HG03066 (cell line): Measurements from ENCODE around the gene LINC00237.

Experiments used
- ATAC-seq: cut with Tn5 transposase; IDR thresholded peaks from one replicate; pipeline ENCODE4 v1.9.1; 2021; ENCODE audit warnings: low read depth; ENCODE audit not compliant: unreplicated experiment

The LINC00237 gene

GRCh38 chr20:21100578-21101452 is 5.3 kb downstream of the LINC00237 start:
- no peak for ATAC-seq

- ATAC-seq, result peak; percentile 45
Measured at GRCh38 chr20:21099751-21100577, 6.2 kb downstream of the LINC00237 start.

GRCh38 chr20:21096321-21097043 is 9.7 kb downstream of the LINC00237 start:
- no peak for ATAC-seq

GRCh38 chr20:21092806-21093205 is 13.4 kb downstream of the LINC00237 start:
- no peak for ATAC-seq

GRCh38 chr20:21090721-21091120 is 15.4 kb downstream of the LINC00237 start:
- no peak for ATAC-seq

GRCh38 chr20:21090111-21090618 is 16.0 kb downstream of the LINC00237 start:
- ATAC-seq, result no peak

GRCh38 chr20:21089391-21089790 is 16.8 kb downstream of the LINC00237 start:
- ATAC-seq, result no peak

GRCh38 chr20:21087862-21088540 is 18.2 kb downstream of the LINC00237 start:
- no peak for ATAC-seq

GRCh38 chr20:21083825-21084325 is 22.3 kb downstream of the LINC00237 start:
- ATAC-seq, result no peak

- no peak for ATAC-seq
Measured at GRCh38 chr20:21082584-21082983, 23.6 kb downstream of the LINC00237 start.

GRCh38 chr20:21077809-21078345 is 28.3 kb downstream of the LINC00237 start:
- ATAC-seq, result no peak

- ATAC-seq, result no peak
Measured at GRCh38 chr20:21076073-21076472, 30.1 kb downstream of the LINC00237 start.

- no peak for ATAC-seq
Measured at GRCh38 chr20:21075471-21075870, 30.7 kb downstream of the LINC00237 start.

GRCh38 chr20:21074605-21075336 is 31.4 kb downstream of the LINC00237 start:
- peak; percentile 96 for ATAC-seq

- ATAC-seq, result no peak
Measured at GRCh38 chr20:21067255-21067654, 38.9 kb downstream of the LINC00237 start.

- ATAC-seq, result no peak
Measured at GRCh38 chr20:21064924-21065323, 41.2 kb downstream of the LINC00237 start.

GRCh38 chr20:21063276-21063675 is 42.9 kb downstream of the LINC00237 start:
- ATAC-seq, result no peak

GRCh38 chr20:21053002-21053762 is 53.0 kb downstream of the LINC00237 start:
- ATAC-seq, result no peak
